Measurements from ENCODE around the gene GM2A.
"Not testable (repeated sequence)": the region's sequence is repeated elsewhere in the genome, so short reads cannot be mapped to it uniquely, and the experiment has no call there.

GM2A gene

GRCh38 chr5:151295791-151296477, 42.9 kb downstream of the GM2A start:
- no peak for DNase-seq

DNA sequence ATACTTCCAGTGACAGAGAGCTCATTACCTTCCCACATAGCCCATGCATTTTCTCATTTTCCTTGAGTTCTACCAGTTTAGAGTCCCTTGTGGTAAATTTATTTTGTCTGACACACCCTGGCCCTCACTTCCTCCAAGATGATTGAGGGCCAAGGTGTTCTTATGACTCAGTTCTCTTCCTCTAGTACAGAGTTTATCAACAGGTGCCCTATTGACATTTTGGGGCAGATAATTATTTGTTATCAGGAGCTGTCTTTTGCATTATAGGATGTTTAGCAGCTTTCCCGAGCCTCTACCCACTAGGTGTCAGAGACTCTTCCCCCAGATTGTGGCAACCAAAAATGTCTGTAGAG, 43.5 kb downstream of the GM2A start:
- no peak for DNase-seq

GRCh38 chr5:151296974-151297373, 44.0 kb downstream of the GM2A start:
- no peak for DNase-seq

DNA sequence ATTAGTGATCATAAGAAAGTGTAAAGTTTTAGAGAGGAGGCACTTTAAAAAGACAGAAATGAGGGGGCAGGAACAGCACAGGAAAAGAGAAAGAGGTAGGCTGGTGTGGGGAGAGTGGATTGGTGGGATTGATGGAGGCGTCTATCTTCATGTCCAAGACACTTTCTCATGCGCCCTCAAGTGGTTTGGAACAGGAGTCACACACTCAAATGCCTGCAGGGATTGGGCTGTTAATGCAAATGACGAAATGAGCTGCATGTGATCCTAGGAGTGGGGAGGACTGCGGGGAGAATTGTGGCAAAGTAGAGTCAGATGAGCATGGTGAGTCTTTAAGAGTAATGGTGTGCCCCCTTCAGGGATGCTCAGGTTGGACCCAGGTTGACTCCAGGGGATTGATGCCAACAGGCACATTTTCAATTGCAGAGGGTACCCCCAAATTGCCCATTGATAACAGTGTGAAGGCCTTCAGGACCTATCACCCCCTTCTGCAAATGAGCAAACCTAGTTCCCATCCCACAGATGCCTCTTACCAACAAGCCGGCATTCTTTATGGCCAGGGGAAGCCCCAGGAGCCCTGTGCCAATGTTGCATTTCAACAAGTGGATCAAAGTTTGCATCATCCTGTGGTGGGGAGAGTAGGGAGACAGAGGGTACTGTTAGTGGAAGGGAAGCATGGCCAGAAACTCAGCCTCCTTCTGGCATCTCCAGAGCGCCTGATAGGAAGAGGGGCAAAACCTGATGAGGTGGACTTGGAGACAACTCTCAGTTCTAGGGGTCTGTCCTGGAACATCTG, 45.3 kb downstream of the GM2A start:
- DNase-seq: no peak

DNA sequence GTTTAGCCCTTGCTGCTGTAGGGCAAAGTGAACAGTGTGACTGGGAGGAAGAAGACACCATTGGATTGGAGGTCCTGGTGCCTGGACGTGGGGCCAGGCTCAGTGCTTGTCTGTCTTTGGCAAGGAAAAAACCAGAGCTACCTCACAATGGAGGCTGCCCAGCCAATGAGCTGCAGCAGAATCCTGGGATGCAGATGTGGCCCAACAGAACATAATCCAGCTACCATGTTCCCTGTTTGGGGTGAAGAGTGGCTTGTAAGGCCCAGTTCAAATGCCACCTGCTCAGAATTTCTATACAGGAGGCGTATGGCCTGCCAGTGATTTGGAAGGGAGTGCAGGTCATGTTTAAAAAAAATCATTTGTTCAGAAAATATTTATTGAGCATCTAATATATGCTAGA, 50.7 kb downstream of the GM2A start, which contains the start of gene SLC36A3:
Gene SLC36A3 (minus strand): TSS at position 101 of the 400 bp plus-strand sequence. CDS start 412 bp downstream, outside the sequence.
- no peak for DNase-seq

DNA sequence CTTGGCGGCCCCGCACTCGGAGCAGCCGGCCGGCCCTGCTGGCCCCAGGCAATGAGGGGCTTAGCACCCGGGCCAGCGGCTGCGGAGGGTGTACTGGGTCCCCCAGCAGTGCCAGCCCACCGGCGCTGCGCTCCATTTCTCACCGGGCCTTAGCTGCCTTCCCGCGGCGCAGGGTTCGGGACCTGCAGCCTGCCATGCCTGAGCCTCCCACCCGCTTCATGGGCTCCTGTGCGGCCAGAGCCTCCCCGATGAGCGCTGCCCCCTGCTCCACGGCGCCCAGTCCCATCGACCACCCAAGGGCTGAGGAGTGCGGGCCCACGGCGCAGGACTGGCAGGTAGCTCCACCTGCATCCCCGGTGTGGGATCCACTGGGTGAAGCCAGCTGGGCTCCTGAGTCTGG, 56.3 kb downstream of the GM2A start:
- not testable (repeated sequence) for DNase-seq

- DNase-seq: not testable (repeated sequence)
These were observed 56.8 kb downstream of the GM2A start for GRCh38 chr5:151309821-151310220.

DNA sequence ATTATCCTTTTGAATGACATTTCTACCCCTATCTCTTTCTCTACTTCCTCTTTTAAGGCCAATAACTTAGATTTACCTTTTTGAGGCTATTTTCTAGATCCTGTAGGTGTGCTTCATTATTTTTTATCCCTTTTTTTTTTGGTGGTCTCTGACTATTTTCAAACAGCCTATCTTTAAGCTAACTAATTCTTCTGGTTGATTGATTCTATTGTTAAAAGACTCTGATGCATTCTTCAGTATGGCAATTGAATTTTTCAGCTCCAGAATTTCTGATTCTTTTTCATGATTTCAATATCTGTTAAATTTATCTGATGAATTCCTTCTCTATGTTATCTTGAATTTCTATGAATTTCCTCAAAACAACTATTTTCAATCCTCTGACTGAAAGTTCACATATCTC, 57.9 kb downstream of the GM2A start:
- no peak for DNase-seq

GRCh38 chr5:151312756-151313324, 59.9 kb downstream of the GM2A start:
- DNase-seq: no peak

DNA sequence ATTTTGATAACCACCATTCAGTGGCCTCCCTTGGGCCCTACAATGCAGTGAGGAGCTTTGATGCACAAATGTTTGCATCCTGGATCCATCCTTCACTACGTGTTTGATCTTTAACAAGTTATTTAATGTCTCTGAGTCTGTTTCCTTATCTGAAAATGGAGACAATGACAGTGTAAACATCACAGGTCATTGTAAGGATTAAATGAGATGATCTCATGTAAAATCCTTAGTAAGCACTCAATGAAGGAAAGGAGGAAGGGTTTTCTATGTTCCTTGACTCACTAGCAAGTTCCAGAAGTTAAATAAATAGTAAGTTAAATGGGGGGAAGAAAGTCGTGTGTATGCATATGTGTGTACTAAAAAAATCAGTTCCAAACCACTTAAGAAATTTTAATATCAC, 60.4 kb downstream of the GM2A start:
- no peak for DNase-seq

- DNase-seq: no peak
These were observed 63.1 kb downstream of the GM2A start for GRCh38 chr5:151315998-151316597.

DNA sequence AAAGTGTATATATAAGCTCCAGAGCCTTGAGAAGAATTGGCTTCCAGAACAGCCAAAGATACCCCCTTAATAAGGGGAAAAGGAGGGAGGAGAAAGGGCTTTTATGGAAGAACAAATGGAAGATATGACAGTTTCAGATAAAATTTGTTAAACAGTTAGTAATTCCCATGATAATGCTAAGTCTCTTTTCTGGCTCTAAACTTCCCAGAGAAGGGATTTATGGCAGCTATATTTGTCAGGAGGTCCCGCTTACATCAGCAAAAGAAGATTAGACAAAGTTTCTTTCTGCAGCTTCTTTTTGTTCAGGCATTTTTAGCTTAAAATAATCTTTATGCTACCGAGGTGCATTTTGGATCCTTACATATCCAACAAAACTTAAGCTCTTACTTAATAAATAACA, 64.9 kb downstream of the GM2A start:
- DNase-seq: no peak

- DNase-seq: no peak
These were observed 66.1 kb downstream of the GM2A start for GRCh38 chr5:151318850-151319732.

All from NCI-H2107 (cell line).